Neural crest cell (in vitro differentiated cells): Measurements from ENCODE around the gene URGCP. TPM values are rescaled to one million over a fixed set of nuclear protein-coding genes. Genes with fewer than 3 reads are reported as not detected.

Source experiments
- DNase-seq: peaks from one replicate; pipeline ENCODE4 v3.0.0; 2021; ENCODE audit warnings: low read depth, mixed read lengths, low spot score
- H3K27ac Mint-ChIP-seq: one replicate; pipeline ENCODE4 v1.8.0; 2021; ENCODE audit warnings: mild to moderate bottlenecking, mixed read lengths; ENCODE audit not compliant: unreplicated experiment
- H3K27me3 Mint-ChIP-seq: 2 replicates; pipeline ENCODE4 v1.8.0; 2021; ENCODE audit warnings: low read depth, mild to moderate bottlenecking, mixed read lengths
- H3K36me3 Mint-ChIP-seq: 2 replicates; pipeline ENCODE4 v1.8.0; 2021; ENCODE audit warnings: low read depth, mild to moderate bottlenecking, mixed read lengths
- H3K4me1 Mint-ChIP-seq: 2 replicates; pipeline ENCODE4 v1.8.0; 2021; ENCODE audit warnings: mixed read lengths
- H3K4me3 Mint-ChIP-seq: one replicate; pipeline ENCODE4 v1.8.0; 2021; ENCODE audit warnings: mild to moderate bottlenecking, mixed read lengths
- H3K9me3 Mint-ChIP-seq: 2 replicates; pipeline ENCODE4 v1.8.0; 2021; ENCODE audit warnings: mixed read lengths
- total RNA-seq: library from RNA; stranded (reverse); gene quantifications from 2 replicates; pipeline ENCODE4 v1.2.1, GENCODE V29; 2021
- TF ChIP-seq, protein P1 (sequence below): fragments of 200-600 bp; sonication (generic); conservative IDR thresholded peaks from 2 replicates; pipeline ENCODE4 v1.5.0; 2021; ENCODE audit warnings: antibody characterized with exemption, mild to moderate bottlenecking

Gene URGCP
- total RNA-seq, 1 donor from 2014 or later: 30.0 TPM

DNA sequence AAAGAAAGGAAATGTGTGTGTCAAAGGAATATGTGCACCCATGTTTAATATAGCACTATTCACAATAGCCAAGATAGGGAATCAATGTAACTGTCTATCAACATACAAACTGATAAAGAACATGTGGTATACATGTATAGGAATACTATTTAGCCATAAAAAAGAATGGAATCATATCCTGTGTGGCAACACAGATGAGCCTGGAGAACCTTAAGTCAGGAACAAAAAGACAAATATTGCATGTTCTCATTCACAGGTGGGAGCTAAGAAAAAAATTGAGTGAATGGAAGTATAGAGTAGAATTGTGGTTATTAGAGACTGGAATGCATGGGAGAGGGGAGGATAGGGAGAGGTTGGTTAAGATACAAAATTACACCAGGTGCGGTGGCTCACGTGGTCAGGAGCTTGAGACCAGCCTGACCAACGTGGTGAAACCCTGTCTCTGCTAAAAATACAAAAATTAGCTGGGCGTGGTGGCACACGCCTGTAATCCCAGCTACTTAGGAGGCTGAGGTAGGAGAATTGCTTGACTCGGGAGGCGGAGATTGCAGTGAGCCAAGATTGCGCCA is 10.5 kb downstream of the URGCP start:
- no peaks in the 10 kb centered on the region for H3K27me3 Mint-ChIP-seq
- H3K27ac Mint-ChIP-seq: no peak overlapping the region
- no peak overlapping the region for H3K4me3 Mint-ChIP-seq
- peaks cover 10% of the 10 kb centered on the region for H3K4me1 Mint-ChIP-seq
- H3K36me3 Mint-ChIP-seq: peaks cover 5% of the 10 kb centered on the region
- no peaks in the 10 kb centered on the region for H3K9me3 Mint-ChIP-seq
- DNase-seq: no peak
- TF ChIP-seq, protein P1, sequence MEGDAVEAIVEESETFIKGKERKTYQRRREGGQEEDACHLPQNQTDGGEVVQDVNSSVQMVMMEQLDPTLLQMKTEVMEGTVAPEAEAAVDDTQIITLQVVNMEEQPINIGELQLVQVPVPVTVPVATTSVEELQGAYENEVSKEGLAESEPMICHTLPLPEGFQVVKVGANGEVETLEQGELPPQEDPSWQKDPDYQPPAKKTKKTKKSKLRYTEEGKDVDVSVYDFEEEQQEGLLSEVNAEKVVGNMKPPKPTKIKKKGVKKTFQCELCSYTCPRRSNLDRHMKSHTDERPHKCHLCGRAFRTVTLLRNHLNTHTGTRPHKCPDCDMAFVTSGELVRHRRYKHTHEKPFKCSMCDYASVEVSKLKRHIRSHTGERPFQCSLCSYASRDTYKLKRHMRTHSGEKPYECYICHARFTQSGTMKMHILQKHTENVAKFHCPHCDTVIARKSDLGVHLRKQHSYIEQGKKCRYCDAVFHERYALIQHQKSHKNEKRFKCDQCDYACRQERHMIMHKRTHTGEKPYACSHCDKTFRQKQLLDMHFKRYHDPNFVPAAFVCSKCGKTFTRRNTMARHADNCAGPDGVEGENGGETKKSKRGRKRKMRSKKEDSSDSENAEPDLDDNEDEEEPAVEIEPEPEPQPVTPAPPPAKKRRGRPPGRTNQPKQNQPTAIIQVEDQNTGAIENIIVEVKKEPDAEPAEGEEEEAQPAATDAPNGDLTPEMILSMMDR: no peak

GRCh38 chr7:43891069-43891955 is 15.1 kb downstream of the URGCP start:
- peak overlapping the region; percentile 12 for H3K27ac Mint-ChIP-seq
- TF ChIP-seq, protein P1: no peak
- H3K36me3 Mint-ChIP-seq: peaks cover 5% of the 10 kb centered on the region
- DNase-seq: no peak
- peaks cover 6% of the 10 kb centered on the region for H3K4me1 Mint-ChIP-seq
- H3K9me3 Mint-ChIP-seq: no peaks in the 10 kb centered on the region
- no peaks in the 10 kb centered on the region for H3K27me3 Mint-ChIP-seq
- no peak overlapping the region for H3K4me3 Mint-ChIP-seq

DNA sequence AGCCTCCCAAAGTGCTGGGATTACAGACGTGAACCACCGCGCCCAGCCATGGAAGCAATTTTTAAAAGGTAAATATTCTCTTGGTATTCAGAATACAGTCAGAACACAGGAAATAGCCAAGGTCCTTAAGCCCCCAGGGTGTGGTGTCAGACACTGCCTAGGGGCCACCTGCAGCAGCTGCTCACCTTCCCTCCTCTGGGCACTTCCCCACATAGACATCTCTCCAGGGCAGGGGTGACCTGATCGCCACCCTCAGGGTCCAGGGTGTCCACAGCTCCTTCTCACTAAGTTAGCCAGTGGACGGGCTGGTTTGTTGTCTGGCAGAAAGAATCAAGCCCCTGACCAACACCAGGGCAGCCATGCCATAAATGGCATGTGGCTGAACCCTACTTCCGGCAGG is 15.9 kb downstream of the URGCP start:
- Mint-ChIP-seq H3K4me3 (no peak overlapping the region), H3K9me3 (no peaks in the 10 kb centered on the region), H3K4me1 (peaks cover 6% of the 10 kb centered on the region), H3K27ac (no peak overlapping the region), H3K36me3 (peaks cover 5% of the 10 kb centered on the region), H3K27me3 (no peaks in the 10 kb centered on the region)
- DNase-seq: no peak
- TF ChIP-seq, protein P1: no peak

DNA sequence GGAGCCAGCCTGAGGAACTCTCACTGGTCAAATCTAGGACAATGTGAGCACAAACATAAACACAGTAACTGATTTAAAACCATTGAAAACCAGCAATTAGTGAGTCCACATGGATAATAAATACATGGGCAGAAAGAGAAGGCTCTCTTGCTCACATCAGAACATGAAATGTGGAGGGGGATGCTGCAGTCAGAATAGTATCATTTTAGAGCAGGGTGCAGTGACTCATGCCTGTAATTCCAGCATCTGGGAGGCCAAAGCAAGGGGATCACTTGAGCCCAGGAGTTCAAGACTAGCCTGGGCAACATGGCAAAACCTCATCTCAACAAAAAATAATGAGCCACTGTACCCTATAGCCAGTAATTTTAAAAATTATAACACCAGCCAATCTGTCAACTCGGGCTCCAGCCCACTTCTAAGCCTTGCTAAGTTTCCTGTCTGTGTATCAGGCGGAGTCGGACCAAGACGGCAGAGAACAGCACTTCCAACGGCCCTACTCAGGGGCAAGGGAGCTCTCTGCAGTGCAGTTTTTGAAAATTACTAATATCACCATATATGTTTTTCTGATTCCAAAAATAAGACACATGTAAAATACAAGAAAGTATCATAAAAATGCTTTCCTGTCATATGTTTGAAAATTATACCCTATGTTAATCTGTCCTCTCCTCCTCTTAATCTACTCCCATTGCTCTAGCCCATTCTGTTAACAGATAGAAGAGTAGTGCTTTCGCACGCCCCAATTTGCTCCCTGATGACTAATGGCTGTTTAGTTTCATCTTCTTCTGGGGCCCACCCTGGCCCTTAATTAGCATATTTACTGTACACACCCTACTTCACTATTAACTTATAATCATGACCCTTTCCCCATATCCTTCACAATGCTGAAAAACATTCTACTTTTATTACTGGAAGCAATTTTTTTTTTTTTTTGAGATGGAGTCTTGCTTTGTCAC is 17.1 kb downstream of the URGCP start:
- no peaks in the 10 kb centered on the region for H3K9me3 Mint-ChIP-seq
- no peak for DNase-seq
- H3K27ac Mint-ChIP-seq: peak overlapping the region; percentile 1
- no peaks in the 10 kb centered on the region for H3K4me1 Mint-ChIP-seq
- no peak overlapping the region for H3K4me3 Mint-ChIP-seq
- no peaks in the 10 kb centered on the region for H3K36me3 Mint-ChIP-seq
- no peaks in the 10 kb centered on the region for H3K27me3 Mint-ChIP-seq
- TF ChIP-seq, protein P1: no peak

DNA sequence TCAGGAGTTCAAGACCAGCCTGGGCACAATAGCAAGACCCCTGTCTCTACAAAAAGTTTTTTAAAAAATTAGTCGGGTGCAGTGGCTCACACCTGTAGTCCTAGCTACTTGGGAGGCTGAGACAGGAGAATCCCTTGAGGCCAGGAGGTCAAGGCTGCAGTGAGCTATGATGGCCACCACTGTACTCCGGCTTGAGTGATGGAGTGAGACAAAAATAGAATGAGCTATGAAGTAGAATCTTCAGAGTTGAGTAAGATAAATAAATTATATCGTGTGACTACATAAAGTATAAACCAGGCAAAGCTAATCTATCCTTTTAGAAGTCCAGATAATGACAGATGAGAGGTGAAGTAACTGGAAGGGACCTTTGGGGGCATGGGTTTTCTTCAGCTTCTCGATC is 21.8 kb downstream of the URGCP start:
- no peak overlapping the region for H3K27ac Mint-ChIP-seq
- H3K36me3 Mint-ChIP-seq: peaks cover 17% of the 10 kb centered on the region
- TF ChIP-seq, protein P1: no peak
- H3K4me1 Mint-ChIP-seq: no peaks in the 10 kb centered on the region
- no peaks in the 10 kb centered on the region for H3K9me3 Mint-ChIP-seq
- H3K27me3 Mint-ChIP-seq: no peaks in the 10 kb centered on the region
- DNase-seq: no peak
- H3K4me3 Mint-ChIP-seq: no peak overlapping the region
